Measurements from ENCODE around the gene ICAM1. TPM values are rescaled to one million over a fixed set of nuclear protein-coding genes. Genes with fewer than 3 reads are reported as not detected.
"Not testable (repeated sequence)": the region's sequence is repeated elsewhere in the genome, so short reads cannot be mapped to it uniquely, and the experiment has no call there.

Gene ICAM1
- total RNA-seq, 1 experiment from 2014 or later: 2.2 TPM

- DNase-seq (ENCODE audit: low read depth): not testable (repeated sequence)
Observed at GRCh38 chr19:10241826-10242449, 29.0 kb upstream of the ICAM1 start.

- no peak for DNase-seq (ENCODE audit: low read depth)
Observed at GRCh38 chr19:10243606-10244005, 27.3 kb upstream of the ICAM1 start.

- no peak for DNase-seq (ENCODE audit: low read depth)
Observed at GRCh38 chr19:10245189-10245939, 25.6 kb upstream of the ICAM1 start.

GRCh38 chr19:10246511-10246910 lies 24.4 kb upstream of the ICAM1 start:
- no peak for DNase-seq (ENCODE audit: low read depth)

GRCh38 chr19:10251792-10252694 lies 18.9 kb upstream of the ICAM1 start, which contains the start of gene MRPL4:
Gene MRPL4, plus strand, starts transcription at chr19:10252214. Its CDS starts 40 bp downstream, at chr19:10252254.
- peak; percentile 99 for DNase-seq (ENCODE audit: low read depth)

DNA sequence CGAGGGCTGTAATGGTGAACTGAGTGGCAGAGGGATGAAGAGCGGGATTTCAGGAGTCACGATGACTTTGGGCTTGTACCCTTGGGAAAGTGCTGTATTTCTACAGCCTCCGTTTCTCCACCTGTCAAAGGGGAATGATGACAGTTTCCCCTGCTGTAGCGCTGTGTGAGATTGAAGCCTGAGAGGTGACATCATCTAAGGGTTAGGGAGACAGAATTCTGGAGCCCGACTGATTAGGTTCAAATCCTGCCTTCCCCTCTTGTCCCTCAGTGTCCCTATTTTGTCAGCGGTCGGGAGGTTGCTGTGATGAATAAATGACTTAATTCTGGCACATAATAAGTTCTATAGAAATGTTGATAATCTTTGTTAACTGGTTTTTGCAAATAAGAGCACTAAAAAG lies 18.2 kb upstream of the ICAM1 start:
- no peak for DNase-seq (ENCODE audit: low read depth)

GRCh38 chr19:10254244-10254643 lies 16.7 kb upstream of the ICAM1 start:
- DNase-seq (ENCODE audit: low read depth): no peak

DNA sequence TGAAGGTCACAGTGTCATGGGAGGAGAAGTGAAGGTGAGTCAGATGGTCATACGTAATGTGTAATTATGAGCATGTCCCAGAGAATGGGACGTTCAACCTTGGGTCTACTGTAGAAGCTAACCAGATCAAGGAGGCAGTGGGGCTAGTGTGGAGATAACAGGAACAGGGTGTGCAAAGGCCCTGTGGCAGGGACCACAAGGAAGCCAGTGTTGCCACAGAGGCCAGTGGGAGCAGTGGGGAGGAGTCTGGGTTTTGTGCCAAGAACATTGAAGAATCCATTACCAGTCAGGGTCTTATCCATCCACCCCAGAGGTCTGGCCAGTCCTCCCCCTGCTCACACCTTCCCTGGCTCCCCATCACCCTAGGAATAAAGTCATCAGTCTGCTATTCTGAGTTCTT lies 15.6 kb upstream of the ICAM1 start:
- no peak for DNase-seq (ENCODE audit: low read depth)

DNA sequence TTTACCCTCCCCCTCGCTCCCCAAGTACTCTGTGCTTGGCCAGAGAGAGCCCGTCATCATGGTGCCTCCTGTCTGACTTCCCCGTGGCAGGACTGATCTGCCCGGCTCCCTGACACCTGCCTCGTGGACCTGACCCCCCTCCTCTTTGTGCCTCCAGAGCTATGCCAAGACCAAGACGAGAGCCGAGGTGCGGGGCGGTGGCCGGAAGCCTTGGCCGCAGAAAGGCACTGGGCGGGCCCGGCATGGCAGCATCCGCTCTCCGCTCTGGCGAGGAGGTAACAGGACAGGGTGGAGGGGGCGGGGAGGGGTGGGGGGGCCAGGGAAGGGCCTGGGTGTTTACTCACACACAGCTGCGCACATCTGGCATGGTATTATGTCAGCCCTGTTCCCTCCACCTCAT lies 14.4 kb upstream of the ICAM1 start:
- no peak for DNase-seq (ENCODE audit: low read depth)

- DNase-seq (ENCODE audit: low read depth): no peak
Observed at GRCh38 chr19:10256970-10257615, 13.8 kb upstream of the ICAM1 start.

DNA sequence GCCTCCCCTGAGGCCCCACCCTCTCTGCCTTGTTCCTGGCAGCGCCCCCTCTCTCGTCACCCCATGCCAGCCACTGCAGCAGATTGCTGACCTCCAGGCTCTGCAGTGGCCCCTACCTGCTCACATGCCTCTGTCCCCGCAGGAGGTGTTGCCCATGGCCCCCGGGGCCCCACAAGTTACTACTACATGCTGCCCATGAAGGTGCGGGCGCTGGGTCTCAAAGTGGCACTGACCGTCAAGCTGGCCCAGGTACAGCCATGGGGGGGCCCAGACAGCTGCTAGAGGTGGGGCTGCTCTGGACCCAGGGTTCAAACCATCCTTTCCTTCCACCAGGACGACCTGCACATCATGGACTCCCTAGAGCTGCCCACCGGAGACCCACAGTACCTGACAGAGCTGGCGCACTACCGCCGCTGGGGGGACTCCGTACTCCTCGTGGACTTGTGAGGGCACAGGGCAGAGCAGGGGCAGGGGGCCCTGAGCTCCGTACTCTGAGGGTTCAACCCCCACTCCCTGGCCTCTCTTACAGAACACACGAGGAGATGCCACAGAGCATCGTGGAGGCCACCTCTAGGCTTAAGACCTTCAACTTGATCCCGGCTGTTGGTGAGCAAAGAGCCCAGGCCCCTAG lies 12.7 kb upstream of the ICAM1 start:
- DNase-seq (ENCODE audit: low read depth): no peak

GRCh38 chr19:10259162-10259905 lies 11.6 kb upstream of the ICAM1 start:
- DNase-seq (ENCODE audit: low read depth): peak; percentile 67

GRCh38 chr19:10260141-10260584 lies 10.8 kb upstream of the ICAM1 start:
- no peak for DNase-seq (ENCODE audit: low read depth)

- DNase-seq (ENCODE audit: low read depth): no peak
Observed at GRCh38 chr19:10262771-10263170, 8.1 kb upstream of the ICAM1 start.

DNA sequence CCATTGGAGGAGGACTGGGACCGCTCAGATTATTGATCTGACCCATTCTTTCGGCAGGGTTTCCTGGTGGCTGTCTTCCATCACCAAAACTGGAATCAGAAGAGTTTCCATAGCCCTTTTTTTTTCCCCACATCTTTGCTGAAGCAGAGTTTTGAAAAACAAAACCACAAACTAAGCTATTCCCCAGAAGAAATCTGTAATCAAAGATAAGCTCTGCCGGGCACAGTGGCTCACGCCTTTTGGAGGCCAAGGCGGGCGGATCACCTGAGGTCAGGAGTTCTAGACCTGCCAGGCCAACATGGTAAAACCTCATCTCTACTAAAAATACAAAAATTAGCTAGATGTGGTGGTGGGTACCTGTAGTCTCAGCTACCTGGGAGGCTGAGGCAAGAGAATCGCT lies 4.2 kb upstream of the ICAM1 start:
- no peak for DNase-seq (ENCODE audit: low read depth)

DNA sequence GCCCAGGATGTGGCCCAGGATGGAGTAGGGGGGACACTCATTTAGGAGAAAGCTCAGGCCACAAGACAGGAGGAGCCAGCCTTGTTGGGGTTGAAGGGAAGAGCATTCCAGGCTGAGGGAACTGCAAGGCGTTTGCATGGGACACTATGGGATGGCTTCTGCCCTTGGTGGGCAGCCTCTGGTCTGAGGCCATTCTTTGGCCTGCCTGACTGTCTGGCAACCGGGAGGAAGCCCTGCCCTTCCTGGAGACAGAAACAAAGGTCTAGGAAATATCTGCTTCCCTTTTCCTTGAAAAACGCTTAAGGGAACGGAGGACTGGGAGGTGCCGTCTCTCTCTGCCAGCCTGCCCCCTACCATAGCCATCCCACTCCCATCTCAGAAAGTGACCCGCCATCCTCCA lies 2.8 kb upstream of the ICAM1 start:
- no peak for DNase-seq (ENCODE audit: low read depth)

GRCh38 chr19:10269333-10270179 lies 1.4 kb upstream of the ICAM1 start:
- DNase-seq (ENCODE audit: low read depth): peak; percentile 48

DNA sequence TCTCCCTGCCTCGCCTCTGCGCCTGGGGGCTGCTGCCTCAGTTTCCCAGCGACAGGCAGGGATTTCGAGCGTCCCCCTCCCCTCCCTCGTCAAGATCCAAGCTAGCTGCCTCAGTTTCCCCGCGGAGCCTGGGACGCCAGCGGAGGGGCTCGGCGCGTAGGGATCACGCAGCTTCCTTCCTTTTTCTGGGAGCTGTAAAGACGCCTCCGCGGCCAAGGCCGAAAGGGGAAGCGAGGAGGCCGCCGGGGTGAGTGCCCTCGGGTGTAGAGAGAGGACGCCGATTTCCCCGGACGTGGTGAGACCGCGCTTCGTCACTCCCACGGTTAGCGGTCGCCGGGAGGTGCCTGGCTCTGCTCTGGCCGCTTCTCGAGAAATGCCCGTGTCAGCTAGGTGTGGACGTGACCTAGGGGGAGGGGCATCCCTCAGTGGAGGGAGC lies 722 bp upstream of the ICAM1 start:
- no peak for DNase-seq (ENCODE audit: low read depth)

- DNase-seq (ENCODE audit: low read depth): no peak
Observed at GRCh38 chr19:10271543-10272086, 695 bp downstream of the ICAM1 start.

Data from LHCN-M2 (cell line).